T-helper 2 cell (primary cell): ENCODE results near the gene MYORG.
"Not testable (repeated sequence)": the region's sequence is repeated elsewhere in the genome, so short reads cannot be mapped to it uniquely, and the experiment has no call there.

Source experiments
- DNase-seq, 5 experiments: peaks; one replicate each; pipeline versions ENCODE4 v3.0.0 to v3.0.0-alpha.2; 2012 to 2022

MYORG gene

GRCh38 chr9:34368796-34369195, 7.9 kb downstream of the MYORG start:
- DNase-seq, result not testable (repeated sequence)

GRCh38 chr9:34367751-34368410, 8.8 kb downstream of the MYORG start:
- DNase-seq, result not testable (repeated sequence)

GRCh38 chr9:34366365-34366764, 10.3 kb downstream of the MYORG start:
- DNase-seq, result no peak

GRCh38 chr9:34365282-34365681, 11.4 kb downstream of the MYORG start:
- no peak for DNase-seq

GRCh38 chr9:34363619-34364351, 12.9 kb downstream of the MYORG start:
- DNase-seq, result no peak

GRCh38 chr9:34362614-34363214, 14.0 kb downstream of the MYORG start:
- DNase-seq, result no peak

- not testable (repeated sequence) for DNase-seq
Observed at GRCh38 chr9:34352957-34353356, 23.7 kb downstream of the MYORG start.

GRCh38 chr9:34352122-34352652, 24.5 kb downstream of the MYORG start:
- DNase-seq, result not testable (repeated sequence)

- DNase-seq, result no peak
Observed at GRCh38 chr9:34349324-34349723, 27.4 kb downstream of the MYORG start.

GRCh38 chr9:34347800-34348158, 28.9 kb downstream of the MYORG start:
- DNase-seq, result no peak

- no peak for DNase-seq
Observed at GRCh38 chr9:34346873-34347799, 29.6 kb downstream of the MYORG start.

GRCh38 chr9:34343605-34344004, 33.1 kb downstream of the MYORG start:
- DNase-seq, result no peak

- no peak for DNase-seq
Observed at GRCh38 chr9:34343090-34343489, 33.6 kb downstream of the MYORG start.

GRCh38 chr9:34341659-34342295, 34.9 kb downstream of the MYORG start:
- DNase-seq, result no peak

GRCh38 chr9:34338665-34339385, 37.9 kb downstream of the MYORG start:
- DNase-seq, result no peak

- DNase-seq, result not testable (repeated sequence)
Observed at GRCh38 chr9:34338079-34338478, 38.6 kb downstream of the MYORG start.

GRCh38 chr9:34337403-34337802, 39.3 kb downstream of the MYORG start:
- no peak for DNase-seq

GRCh38 chr9:34335376-34335775, 41.3 kb downstream of the MYORG start:
- DNase-seq, result no peak

GRCh38 chr9:34334916-34335315, 41.8 kb downstream of the MYORG start:
- DNase-seq, result no peak

- DNase-seq, result no peak
Observed at GRCh38 chr9:34334337-34334824, 42.3 kb downstream of the MYORG start.

- DNase-seq, result no peak
Observed at GRCh38 chr9:34333836-34334235, 42.9 kb downstream of the MYORG start.
